ENCODE measurements around the gene CUX1. TPM values are rescaled to one million over a fixed set of nuclear protein-coding genes. Genes with fewer than 3 reads are reported as not detected.

Gene CUX1
- total RNA-seq, 4 donors from 2014 or later = 56.9 to 124 (median 93.2) TPM

GRCh38 chr7:102272917-102273748 lies 455.7 kb downstream of the CUX1 start:
- no peak for DNase-seq
- peak overlapping the region in 1 of 4 donors; percentile 0 for H3K27ac ChIP-seq
- H3K4me3 ChIP-seq = no peak overlapping the region
- 85% methylated on average over 4 to 16 of the region's 16 CpGs for WGBS, 2 donors (ENCODE audit: low coverage in 1 of 2)
- peaks cover 0 to 11% (median 2%) of the 10 kb centered on the region in 4 donors for H3K4me1 ChIP-seq
- in situ Hi-C loops (cut with MboI; ENCODE audit: low pct_ligation_motif_present in 1 of 4, low pct_unique_long_range_greater_than_20kb in 1 of 4, low sequenced_read_pairs in 3 of 4) (loop anchor here (5.0 to 10.0 kb wide), 2 partner anchors 728 to 731 kb away; no protein-coding TSS in a partner anchor), intact Hi-C loops (cut with DNase I; ENCODE audit: low total_unique reads) (loop anchor here (5.0 kb wide), 1 partner anchor 731 kb away; no protein-coding TSS in a partner anchor)
- H3K9me3 ChIP-seq = no peaks in the 10 kb centered on the region
- no peaks in the 10 kb centered on the region for H3K36me3 ChIP-seq
- H3K27me3 ChIP-seq = no peaks in the 10 kb centered on the region
- no peak for TF ChIP-seq POLR2A (IDR thresholded peaks at IDR 0.05)
- TF ChIP-seq CTCF (IDR thresholded peaks at IDR 0.05) = no peak
- no peak for TF ChIP-seq EP300 (IDR thresholded peaks at IDR 0.05; ENCODE audit: low read depth)
- no peak for TF ChIP-seq POLR2AphosphoS5 (IDR thresholded peaks at IDR 0.05)

GRCh38 chr7:102273749-102274712 lies 456.6 kb downstream of the CUX1 start:
- Histone ChIP-seq H3K4me3 (no peak overlapping the region), H3K9me3 (no peaks in the 10 kb centered on the region), H3K27me3 (no peaks in the 10 kb centered on the region), H3K27ac (peak overlapping the region in 1 of 4 donors; percentile 0), H3K36me3 (no peaks in the 10 kb centered on the region), H3K4me1 (peaks cover 0 to 11% (median 2%) of the 10 kb centered on the region in 4 donors)
- peak; percentile 87 for DNase-seq
- WGBS, 2 donors (ENCODE audit: low coverage in 1 of 2) = 59% methylated on average over 23 of the region's 23 CpGs; no CpG with 5 or more reads in 1 of the 2 donors
- in situ Hi-C loops (cut with MboI; ENCODE audit: low pct_ligation_motif_present in 1 of 4, low pct_unique_long_range_greater_than_20kb in 1 of 4, low sequenced_read_pairs in 3 of 4) = loop anchor here (5.0 to 10.0 kb wide), 2 partner anchors 729 to 732 kb away; no protein-coding TSS in a partner anchor
- intact Hi-C loops (cut with DNase I; ENCODE audit: low total_unique reads) = loop anchor here (5.0 kb wide), 1 partner anchor 732 kb away; no protein-coding TSS in a partner anchor
- TF ChIP-seq CTCF (IDR thresholded peaks at IDR 0.05) = no peak
- no peak for TF ChIP-seq POLR2AphosphoS5 (IDR thresholded peaks at IDR 0.05)
- no peak for TF ChIP-seq EP300 (IDR thresholded peaks at IDR 0.05; ENCODE audit: low read depth)
- TF ChIP-seq POLR2A (IDR thresholded peaks at IDR 0.05) = no peak

- TF ChIP-seq EP300 (IDR thresholded peaks at IDR 0.05; ENCODE audit: low read depth) = no peak
- TF ChIP-seq POLR2A (IDR thresholded peaks at IDR 0.05) = no peak
- TF ChIP-seq POLR2AphosphoS5 (IDR thresholded peaks at IDR 0.05) = no peak
- no peak for TF ChIP-seq CTCF (IDR thresholded peaks at IDR 0.05)
- DNase-seq = no peak
- in situ Hi-C loops (cut with MboI; ENCODE audit: low pct_ligation_motif_present in 1 of 4, low pct_unique_long_range_greater_than_20kb in 1 of 4, low sequenced_read_pairs in 3 of 4) (loop anchor here (5.0 to 10.0 kb wide), 2 partner anchors 117 to 730 kb away; no protein-coding TSS in a partner anchor), intact Hi-C loops (cut with DNase I; ENCODE audit: low total_unique reads) (no loop called here)
- no peaks in the 10 kb centered on the region for H3K9me3 ChIP-seq
- no peaks in the 10 kb centered on the region for H3K36me3 ChIP-seq
- no peak overlapping the region for H3K27ac ChIP-seq
- H3K4me3 ChIP-seq = no peak overlapping the region
- 91% methylated on average over 10 of the region's 10 CpGs; no CpG with 5 or more reads in 1 of the 2 donors for WGBS, 2 donors (ENCODE audit: low coverage in 1 of 2)
- H3K4me1 ChIP-seq = peaks cover 0 to 11% (median 2%) of the 10 kb centered on the region in 4 donors
- no peaks in the 10 kb centered on the region for H3K27me3 ChIP-seq
These were observed 457.8 kb downstream of the CUX1 start for GRCh38 chr7:102275123-102275703.
